ENCODE data around the gene DPP6. TPM values are rescaled to one million over a fixed set of nuclear protein-coding genes. Genes with fewer than 3 reads are reported as not detected.

The DPP6 gene
- total RNA-seq, 1 experiment from 2014 or later = not detected

- no peak for TF ChIP-seq CTCF (IDR thresholded peaks at IDR 0.05; ENCODE audit: insufficient read depth in 1 of 2, low read depth in 1 of 2, low read length in 1 of 2, severe bottlenecking in 1 of 2, unreplicated experiment in 1 of 2)
- H3K36me3 Mint-ChIP-seq (ENCODE audit: insufficient read depth, unreplicated experiment) = no peaks in the 10 kb centered on the region
- no peak for DNase-seq
- no peak overlapping the region for H3K27ac Mint-ChIP-seq (ENCODE audit: unreplicated experiment)
- H3K36me3 ChIP-seq (ENCODE audit: control insufficient read depth, insufficient read depth, low read length) = no peaks in the 10 kb centered on the region
- intact Hi-C loops (cut with micrococcal nuclease; ENCODE audit: unreplicated experiment) = no loop called here
- CTCF ChIA-PET = no interaction called here
- no peak overlapping the region for H3K4me3 Mint-ChIP-seq (ENCODE audit: unreplicated experiment)
- H3K27me3 Mint-ChIP-seq (ENCODE audit: insufficient read depth, unreplicated experiment) = peaks cover 19% of the 10 kb centered on the region
- no peak overlapping the region for H3K4me3 ChIP-seq (ENCODE audit: low read depth, low read length)
- no peaks in the 10 kb centered on the region for H3K27me3 ChIP-seq (replicated peaks; ENCODE audit: control insufficient read depth, insufficient read depth, low read length)
- H3K4me1 Mint-ChIP-seq (ENCODE audit: low read depth, unreplicated experiment) = no peaks in the 10 kb centered on the region
- H3K9me3 Mint-ChIP-seq (ENCODE audit: unreplicated experiment) = no peaks in the 10 kb centered on the region
- POLR2A ChIA-PET = interaction anchor here (0.6 kb wide), 1 partner anchor 243 kb away, joined by 4 read pairs; no protein-coding TSS in a partner anchor
- BruUV-seq (replicated peaks) = no TSS peak
- H3K4me1 ChIP-seq = no peaks in the 10 kb centered on the region
- H3K9me3 ChIP-seq = no peaks in the 10 kb centered on the region
Observed at GRCh38 chr7:154200241-154200640, 148.0 kb downstream of the DPP6 start.

GRCh38 chr7:154202002-154202401, 149.8 kb downstream of the DPP6 start:
- DNase-seq = no peak
- no peaks in the 10 kb centered on the region for H3K4me1 ChIP-seq
- ChIA-PET CTCF (no interaction called here), POLR2A (no interaction called here)
- H3K9me3 Mint-ChIP-seq (ENCODE audit: unreplicated experiment) = no peaks in the 10 kb centered on the region
- no peak overlapping the region for H3K4me3 Mint-ChIP-seq (ENCODE audit: unreplicated experiment)
- peaks cover 15% of the 10 kb centered on the region for H3K27me3 Mint-ChIP-seq (ENCODE audit: insufficient read depth, unreplicated experiment)
- intact Hi-C loops (cut with micrococcal nuclease; ENCODE audit: unreplicated experiment) = no loop called here
- TF ChIP-seq CTCF (IDR thresholded peaks at IDR 0.05; ENCODE audit: insufficient read depth in 1 of 2, low read depth in 1 of 2, low read length in 1 of 2, severe bottlenecking in 1 of 2, unreplicated experiment in 1 of 2) = no peak
- no TSS peak for BruUV-seq (replicated peaks)
- no peaks in the 10 kb centered on the region for H3K36me3 ChIP-seq (ENCODE audit: control insufficient read depth, insufficient read depth, low read length)
- H3K27me3 ChIP-seq (replicated peaks; ENCODE audit: control insufficient read depth, insufficient read depth, low read length) = no peaks in the 10 kb centered on the region
- no peak overlapping the region for H3K27ac Mint-ChIP-seq (ENCODE audit: unreplicated experiment)
- H3K9me3 ChIP-seq = no peaks in the 10 kb centered on the region
- H3K4me1 Mint-ChIP-seq (ENCODE audit: low read depth, unreplicated experiment) = no peaks in the 10 kb centered on the region
- H3K4me3 ChIP-seq (ENCODE audit: low read depth, low read length) = no peak overlapping the region
- H3K36me3 Mint-ChIP-seq (ENCODE audit: insufficient read depth, unreplicated experiment) = no peaks in the 10 kb centered on the region

- Histone ChIP-seq H3K27me3 (replicated peaks; ENCODE audit: control insufficient read depth, insufficient read depth, low read length) (no peaks in the 10 kb centered on the region), H3K4me3 (ENCODE audit: low read depth, low read length) (no peak overlapping the region), H3K4me1 (no peaks in the 10 kb centered on the region), H3K9me3 (no peaks in the 10 kb centered on the region), H3K36me3 (ENCODE audit: control insufficient read depth, insufficient read depth, low read length) (no peaks in the 10 kb centered on the region)
- TF ChIP-seq CTCF (IDR thresholded peaks at IDR 0.05; ENCODE audit: insufficient read depth in 1 of 2, low read depth in 1 of 2, low read length in 1 of 2, severe bottlenecking in 1 of 2, unreplicated experiment in 1 of 2) = no peak
- ChIA-PET POLR2A (no interaction called here), CTCF (no interaction called here)
- Mint-ChIP-seq H3K9me3 (ENCODE audit: unreplicated experiment) (no peaks in the 10 kb centered on the region), H3K27ac (ENCODE audit: unreplicated experiment) (no peak overlapping the region), H3K4me1 (ENCODE audit: low read depth, unreplicated experiment) (no peaks in the 10 kb centered on the region), H3K36me3 (ENCODE audit: insufficient read depth, unreplicated experiment) (no peaks in the 10 kb centered on the region), H3K27me3 (ENCODE audit: insufficient read depth, unreplicated experiment) (peaks cover 15% of the 10 kb centered on the region), H3K4me3 (ENCODE audit: unreplicated experiment) (no peak overlapping the region)
- no TSS peak for BruUV-seq (replicated peaks)
- no peak for DNase-seq
- intact Hi-C loops (cut with micrococcal nuclease; ENCODE audit: unreplicated experiment) = no loop called here
Observed at GRCh38 chr7:154204046-154204445, 151.8 kb downstream of the DPP6 start.

Data from Caco-2 (cell line).